Measurements from ENCODE around the gene CSRP2.

Gene CSRP2

GRCh38 chr12:76878899-76879709, at the start of gene CSRP2:
Gene CSRP2 (minus strand): TSS chr12:76879019. CDS start chr12:76866260, 12,759 bp downstream.
- ChIA-PET CTCF (interaction anchor here (1.6 kb wide), 1 partner anchor 132 kb away, joined by 3 read pairs; no protein-coding TSS in a partner anchor), POLR2A (interaction anchor here (0.7 to 1.8 kb wide), 8 partner anchors 8 to 132 kb away, joined by 3 to 12 read pairs (median 4); no protein-coding TSS in a partner anchor)
- TF ChIP-seq L3MBTL2 (conservative IDR thresholded peaks at IDR 0.05) (peak; percentile 63), ARNT (IDR thresholded peaks at IDR 0.05) (peak; percentile 97; the same call in 1 of the 2 replicates), FOXA1 (IDR thresholded peaks at IDR 0.05) (no peak), CTBP1 (IDR thresholded peaks at IDR 0.05; ENCODE audit: borderline replicate concordance) (no peak)
- peak; percentile 89 for DNase-seq (ENCODE audit: extremely low spot score)

- DNase-seq (ENCODE audit: extremely low spot score), result peak; percentile 60
- POLR2A ChIA-PET, result no interaction called here
- TF ChIP-seq ELF4 (IDR thresholded peaks at IDR 0.05) (no peak), L3MBTL2 (conservative IDR thresholded peaks at IDR 0.05) (no peak), PKNOX1 (IDR thresholded peaks at IDR 0.05) (no peak), FOXK2 (IDR thresholded peaks at IDR 0.05) (no peak), SUZ12 (IDR thresholded peaks at IDR 0.05) (no peak), SP1 (IDR thresholded peaks at IDR 0.05) (no peak)
- CTCF ChIA-PET, result interaction anchor here (0.9 kb wide), 1 partner anchor 8 kb away, joined by 3 read pairs; no protein-coding TSS in a partner anchor
These were observed 48.5 kb upstream of the CSRP2 start for GRCh38 chr12:76927170-76927784.

GRCh38 chr12:76925135-76925534, 46.3 kb upstream of the CSRP2 start:
- CTCF ChIA-PET, result no interaction called here
- TF ChIP-seq FOXA1 (IDR thresholded peaks at IDR 0.05) (no peak), PKNOX1 (IDR thresholded peaks at IDR 0.05) (peak; percentile 41; the same call in 1 of the 2 replicates)
- POLR2A ChIA-PET, result no interaction called here
- no peak for DNase-seq (ENCODE audit: extremely low spot score)

GRCh38 chr12:76922866-76923265, 44.0 kb upstream of the CSRP2 start:
- DNase-seq (ENCODE audit: extremely low spot score), result no peak
- CTCF ChIA-PET, result no interaction called here
- no peak for TF ChIP-seq ZNF384 (IDR thresholded peaks at IDR 0.05)
- TF ChIP-seq TARDBP (IDR thresholded peaks at IDR 0.05), result no peak
- POLR2A ChIA-PET, result no interaction called here

- POLR2A ChIA-PET, result no interaction called here
- no peak for DNase-seq (ENCODE audit: extremely low spot score)
- CTCF ChIA-PET, result no interaction called here
- no peak for TF ChIP-seq FOXK2 (IDR thresholded peaks at IDR 0.05)
- TF ChIP-seq FOXA1 (IDR thresholded peaks at IDR 0.05), result no peak
- no peak for TF ChIP-seq ZNF384 (IDR thresholded peaks at IDR 0.05)
- no peak for TF ChIP-seq SP1 (IDR thresholded peaks at IDR 0.05)
- no peak for TF ChIP-seq L3MBTL2 (conservative IDR thresholded peaks at IDR 0.05)
- TF ChIP-seq HDGF (IDR thresholded peaks at IDR 0.05; ENCODE audit: borderline replicate concordance), result no peak
- TF ChIP-seq FOXM1 (IDR thresholded peaks at IDR 0.05; ENCODE audit: borderline replicate concordance), result no peak
- no peak for TF ChIP-seq SUZ12 (IDR thresholded peaks at IDR 0.05)
- no peak for TF ChIP-seq NFRKB (IDR thresholded peaks at IDR 0.05)
- no peak for TF ChIP-seq BHLHE40 (IDR thresholded peaks at IDR 0.05; ENCODE audit: borderline replicate concordance)
- no peak for TF ChIP-seq PKNOX1 (IDR thresholded peaks at IDR 0.05)
- no peak for TF ChIP-seq TARDBP (IDR thresholded peaks at IDR 0.05)
- no peak for TF ChIP-seq ELF4 (IDR thresholded peaks at IDR 0.05)
- no peak for TF ChIP-seq ARNT (IDR thresholded peaks at IDR 0.05)
These were observed 43.3 kb upstream of the CSRP2 start for GRCh38 chr12:76921891-76922664.

GRCh38 chr12:76921100-76921471, 42.3 kb upstream of the CSRP2 start:
- TF ChIP-seq ZNF384 (IDR thresholded peaks at IDR 0.05), result no peak
- no peak for TF ChIP-seq BHLHE40 (IDR thresholded peaks at IDR 0.05; ENCODE audit: borderline replicate concordance)
- TF ChIP-seq LEF1 (IDR thresholded peaks at IDR 0.05; ENCODE audit: borderline replicate concordance), result no peak
- no peak for TF ChIP-seq SUZ12 (IDR thresholded peaks at IDR 0.05)
- TF ChIP-seq HDGF (IDR thresholded peaks at IDR 0.05; ENCODE audit: borderline replicate concordance), result no peak
- TF ChIP-seq PKNOX1 (IDR thresholded peaks at IDR 0.05), result no peak
- TF ChIP-seq FOXK2 (IDR thresholded peaks at IDR 0.05), result no peak
- TF ChIP-seq NFRKB (IDR thresholded peaks at IDR 0.05), result no peak
- no peak for TF ChIP-seq TARDBP (IDR thresholded peaks at IDR 0.05)
- TF ChIP-seq FOXA1 (IDR thresholded peaks at IDR 0.05), result no peak
- no peak for TF ChIP-seq SP1 (IDR thresholded peaks at IDR 0.05)
- no peak for TF ChIP-seq CTBP1 (IDR thresholded peaks at IDR 0.05; ENCODE audit: borderline replicate concordance)
- no peak for TF ChIP-seq ELF4 (IDR thresholded peaks at IDR 0.05)
- TF ChIP-seq L3MBTL2 (conservative IDR thresholded peaks at IDR 0.05), result no peak
- no peak for TF ChIP-seq FOXM1 (IDR thresholded peaks at IDR 0.05; ENCODE audit: borderline replicate concordance)
- no peak for TF ChIP-seq ARNT (IDR thresholded peaks at IDR 0.05)
- ChIA-PET POLR2A (no interaction called here), CTCF (no interaction called here)
- no peak for DNase-seq (ENCODE audit: extremely low spot score)
